SU-DHL-6 (cell line): ENCODE measurements around the gene EBF3.

ENCODE experiments used
- H2AFZ ChIP-seq: fragments of 200-600 bp; sonication (generic); 2 replicates; pipeline ENCODE4 v1.6.1; 2014; ENCODE audit warnings: low read depth, mild to moderate bottlenecking, moderate library complexity, mixed read lengths, antibody characterized with exemption, low read length; ENCODE audit not compliant: severe bottlenecking
- H3F3A ChIP-seq: fragments of 200-600 bp; shearing (Covaris generic); 2 replicates; pipeline ENCODE4 v1.6.0; 2016; ENCODE audit warnings: antibody characterized with exemption, mild to moderate bottlenecking; ENCODE audit not compliant: insufficient read depth
- H3K27ac ChIP-seq: fragments of 200-600 bp; sonication (generic); 2 replicates; pipeline ENCODE4 v1.5.1; 2016; ENCODE audit warnings: low read depth, mild to moderate bottlenecking, low read length, moderate library complexity, mixed read lengths
- H3K27me3 ChIP-seq: fragments of 200-600 bp; sonication (generic), shearing (Covaris generic); 2 replicates; pipeline ENCODE4 v1.6.0; 2014; ENCODE audit warnings: mild to moderate bottlenecking, low read length
- H3K36me3 ChIP-seq: fragments of 200-600 bp; sonication (generic); 2 replicates; pipeline ENCODE4 v1.6.1; 2014; ENCODE audit warnings: mild to moderate bottlenecking, low read length, mixed read lengths
- H3K4me2 ChIP-seq: fragments of 300-600, 200-600 bp; shearing (Covaris generic), sonication (generic); 2 replicates; pipeline ENCODE4 v1.6.0; 2014; ENCODE audit warnings: low read length, low read depth, mild to moderate bottlenecking; ENCODE audit not compliant: poor library complexity, severe bottlenecking
- H3K4me3 ChIP-seq: fragments of 200-600 bp; sonication (generic); 2 replicates; pipeline ENCODE4 v1.5.1; 2014; ENCODE audit warnings: antibody characterized with exemption, low read length, mild to moderate bottlenecking, mixed read lengths; ENCODE audit not compliant: insufficient read depth, poor library complexity, severe bottlenecking
- H3K79me2 ChIP-seq: fragments of 200-600 bp; sonication (generic); 2 replicates; pipeline ENCODE4 v1.6.1; 2014; ENCODE audit warnings: mild to moderate bottlenecking, low read length, moderate library complexity; ENCODE audit not compliant: insufficient read depth
- H3K9ac ChIP-seq: fragments of 200-600 bp; sonication (generic); 2 replicates; pipeline ENCODE4 v1.7.0; 2014; ENCODE audit warnings: mild to moderate bottlenecking, low read length
- H3K9me2 ChIP-seq: fragments of 200-600 bp; sonication (generic); replicated peaks from 2 replicates; pipeline ENCODE4 v1.6.1; 2014; ENCODE audit warnings: low read length; ENCODE audit not compliant: insufficient read depth
- H3K9me3 ChIP-seq: fragments of 200-600 bp; sonication (generic); 2 replicates; pipeline ENCODE4 v1.6.1; 2014; ENCODE audit warnings: low read length, mixed read lengths; ENCODE audit not compliant: insufficient read depth
- H4K20me1 ChIP-seq: fragments of 200-600 bp; sonication (generic); 2 replicates; pipeline ENCODE4 v1.6.1; 2014; ENCODE audit warnings: low read depth, mild to moderate bottlenecking, antibody characterized with exemption, low read length, moderate library complexity, mixed read lengths
- EZH2phosphoT487 ChIP-seq: fragments of 200-600 bp; sonication (generic), shearing (Covaris generic); conservative IDR thresholded peaks from 2 replicates; pipeline ENCODE4 v1.6.1; 2018; ENCODE audit warnings: mild to moderate bottlenecking, antibody characterized with exemption, low read length, moderate library complexity, mixed read lengths
- TF ChIP-seq, protein P1 (sequence below): fragments of 200-600 bp; sonication (generic); IDR thresholded peaks from one replicate; pipeline ENCODE4 v1.5.1; 2017; ENCODE audit warnings: antibody characterized with exemption, mild to moderate bottlenecking, low read length, moderate library complexity; ENCODE audit not compliant: insufficient read depth, poor library complexity, severe bottlenecking

The EBF3 gene

DNA sequence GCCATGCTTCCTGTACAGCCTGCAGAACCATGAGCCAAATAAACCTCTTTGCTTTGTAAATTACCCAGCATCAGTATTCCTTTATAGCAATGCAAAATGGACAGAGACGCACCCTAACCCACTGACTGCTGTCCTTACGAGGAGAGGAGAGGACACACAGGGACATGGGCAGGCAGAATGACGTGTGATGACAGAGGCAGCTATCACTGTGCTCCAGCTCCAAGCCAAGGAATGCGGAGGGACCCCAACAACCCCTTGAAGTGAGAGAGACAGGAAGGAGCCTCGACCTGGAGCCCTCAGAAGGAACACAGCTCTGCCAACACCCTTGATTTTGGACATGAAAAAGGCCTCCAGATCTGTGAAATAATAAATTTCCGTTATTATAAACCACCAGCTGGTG lies 46.6 kb upstream of the EBF3 start:
- TF ChIP-seq EZH2phosphoT487 = no peak
- TF ChIP-seq, protein P1, sequence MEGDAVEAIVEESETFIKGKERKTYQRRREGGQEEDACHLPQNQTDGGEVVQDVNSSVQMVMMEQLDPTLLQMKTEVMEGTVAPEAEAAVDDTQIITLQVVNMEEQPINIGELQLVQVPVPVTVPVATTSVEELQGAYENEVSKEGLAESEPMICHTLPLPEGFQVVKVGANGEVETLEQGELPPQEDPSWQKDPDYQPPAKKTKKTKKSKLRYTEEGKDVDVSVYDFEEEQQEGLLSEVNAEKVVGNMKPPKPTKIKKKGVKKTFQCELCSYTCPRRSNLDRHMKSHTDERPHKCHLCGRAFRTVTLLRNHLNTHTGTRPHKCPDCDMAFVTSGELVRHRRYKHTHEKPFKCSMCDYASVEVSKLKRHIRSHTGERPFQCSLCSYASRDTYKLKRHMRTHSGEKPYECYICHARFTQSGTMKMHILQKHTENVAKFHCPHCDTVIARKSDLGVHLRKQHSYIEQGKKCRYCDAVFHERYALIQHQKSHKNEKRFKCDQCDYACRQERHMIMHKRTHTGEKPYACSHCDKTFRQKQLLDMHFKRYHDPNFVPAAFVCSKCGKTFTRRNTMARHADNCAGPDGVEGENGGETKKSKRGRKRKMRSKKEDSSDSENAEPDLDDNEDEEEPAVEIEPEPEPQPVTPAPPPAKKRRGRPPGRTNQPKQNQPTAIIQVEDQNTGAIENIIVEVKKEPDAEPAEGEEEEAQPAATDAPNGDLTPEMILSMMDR = no peak
- H3K27me3 ChIP-seq = no peaks in the 10 kb centered on the region
- no peak overlapping the region for H2AFZ ChIP-seq
- no peak overlapping the region for H3K4me2 ChIP-seq
- no peaks in the 10 kb centered on the region for H3K36me3 ChIP-seq
- H3K27ac ChIP-seq = no peak overlapping the region
- no peaks in the 10 kb centered on the region for H4K20me1 ChIP-seq
- no peak overlapping the region for H3K4me3 ChIP-seq
- no peaks in the 10 kb centered on the region for H3K9me3 ChIP-seq
- H3F3A ChIP-seq = no peaks in the 10 kb centered on the region
- H3K79me2 ChIP-seq = no peaks in the 10 kb centered on the region
- no peaks in the 10 kb centered on the region for H3K9me2 ChIP-seq
- H3K9ac ChIP-seq = no peak overlapping the region

DNA sequence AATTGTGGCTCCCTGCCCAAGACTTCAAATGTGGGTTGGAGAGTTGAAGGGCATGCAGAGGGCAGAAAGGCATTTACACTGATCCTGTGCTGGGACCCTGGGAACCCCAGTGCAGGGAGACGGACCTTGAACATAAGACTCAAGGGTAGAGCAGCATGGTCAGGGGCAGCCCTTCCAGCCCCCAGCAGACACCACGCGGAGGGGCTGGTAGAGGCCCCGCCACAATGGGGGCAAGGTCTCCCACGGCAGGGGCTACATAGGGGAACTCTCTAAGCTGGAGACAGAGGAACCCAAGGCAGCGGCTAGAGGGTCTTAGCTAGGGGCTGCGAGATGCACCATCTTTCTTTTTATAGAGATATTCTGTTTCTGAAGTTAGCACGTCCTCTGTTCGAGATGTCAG lies 45.2 kb upstream of the EBF3 start:
- Histone ChIP-seq H3K9me2 (no peaks in the 10 kb centered on the region), H2AFZ (no peak overlapping the region), H3K4me3 (no peak overlapping the region), H3K27ac (no peak overlapping the region), H3F3A (no peaks in the 10 kb centered on the region), H3K36me3 (no peaks in the 10 kb centered on the region), H3K9ac (no peak overlapping the region), H3K9me3 (no peaks in the 10 kb centered on the region), H4K20me1 (no peaks in the 10 kb centered on the region), H3K4me2 (no peak overlapping the region), H3K27me3 (no peaks in the 10 kb centered on the region), H3K79me2 (no peaks in the 10 kb centered on the region)
- TF ChIP-seq, protein P1 = no peak
- no peak for TF ChIP-seq EZH2phosphoT487

DNA sequence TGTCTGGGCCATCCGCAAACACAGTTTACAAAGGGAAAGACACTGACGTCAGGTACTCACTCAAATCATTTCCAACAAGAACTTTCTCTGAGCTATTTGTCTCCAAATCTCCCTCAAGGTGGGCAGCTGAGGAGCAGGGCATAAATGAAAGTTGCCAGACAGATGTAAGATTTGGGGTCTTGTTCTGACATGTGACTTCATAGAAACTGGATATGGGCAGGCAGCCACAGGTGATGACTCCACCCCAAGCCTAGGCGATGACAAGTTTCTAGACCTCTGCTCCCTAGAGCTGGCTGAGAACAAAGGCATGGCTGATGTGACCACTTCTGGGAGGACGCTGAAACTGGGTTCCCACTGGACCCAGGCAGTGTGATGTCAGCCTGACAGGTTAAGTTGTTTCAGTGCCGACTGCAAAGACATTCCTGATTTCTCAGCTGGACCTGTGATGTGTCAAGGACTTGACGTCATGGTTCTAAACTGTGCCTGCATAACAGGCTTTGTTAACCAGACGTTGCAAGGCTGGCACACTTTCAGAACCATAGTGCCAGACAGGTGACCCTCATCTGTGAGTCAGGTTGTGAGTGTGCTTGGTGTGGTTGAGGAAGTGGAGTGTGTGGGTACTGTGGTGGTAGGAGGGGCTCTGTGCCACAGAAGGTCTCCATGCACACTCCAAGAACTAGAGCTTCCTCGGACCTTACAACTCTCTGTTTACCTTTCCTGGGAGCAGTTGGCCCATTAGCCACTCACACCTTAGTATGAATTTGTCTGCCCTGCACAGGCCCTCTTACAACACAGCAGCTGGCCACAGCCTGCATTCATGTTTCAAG lies 39.9 kb upstream of the EBF3 start:
- H3K9me2 ChIP-seq = no peaks in the 10 kb centered on the region
- H3K27ac ChIP-seq = no peak overlapping the region
- H3K79me2 ChIP-seq = no peaks in the 10 kb centered on the region
- H3K9me3 ChIP-seq = no peaks in the 10 kb centered on the region
- no peaks in the 10 kb centered on the region for H4K20me1 ChIP-seq
- no peak overlapping the region for H3K4me3 ChIP-seq
- H3F3A ChIP-seq = no peaks in the 10 kb centered on the region
- no peak overlapping the region for H2AFZ ChIP-seq
- H3K36me3 ChIP-seq = no peaks in the 10 kb centered on the region
- H3K4me2 ChIP-seq = no peak overlapping the region
- TF ChIP-seq, protein P1 = no peak
- no peak for TF ChIP-seq EZH2phosphoT487
- no peak overlapping the region for H3K9ac ChIP-seq
- no peaks in the 10 kb centered on the region for H3K27me3 ChIP-seq
